ENCODE results near the gene SET. TPM values are rescaled to one million over a fixed set of nuclear protein-coding genes. Genes with fewer than 3 reads are reported as not detected.

SET gene
- total RNA-seq, 1 experiment from 2014 or later: 1,009 TPM

DNA sequence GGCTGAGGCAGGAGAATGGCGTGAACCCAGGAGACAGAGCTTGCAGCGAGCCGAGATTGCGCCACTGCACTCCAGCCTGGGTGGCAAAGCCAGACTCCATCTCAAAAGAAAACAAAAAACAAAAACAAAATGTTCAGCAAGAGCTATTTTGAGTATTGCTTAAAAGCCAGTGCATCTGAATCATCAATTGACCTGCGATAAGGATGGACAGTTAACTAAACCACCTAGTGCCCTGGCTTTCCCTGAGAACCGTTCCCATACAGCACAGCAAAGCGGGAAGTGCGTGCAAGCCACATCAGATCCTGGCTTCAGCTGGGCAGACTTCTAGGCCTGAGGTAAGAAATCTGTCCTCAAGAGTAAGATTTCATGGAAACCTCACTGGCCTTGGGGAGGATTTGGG lies 35.1 kb upstream of the SET start:
- Histone ChIP-seq H3K36me3 (ENCODE audit: insufficient read depth, low read length, poor library complexity, severe bottlenecking) (no peaks in the 10 kb centered on the region), H3K27ac (ENCODE audit: low read depth, low read length, poor library complexity, severe bottlenecking) (no peak overlapping the region), H3K4me1 (ENCODE audit: insufficient read depth, low read length, poor library complexity, severe bottlenecking) (no peaks in the 10 kb centered on the region), H3K27me3 (replicated peaks; ENCODE audit: insufficient read depth, low read depth, low read length, poor library complexity) (no peaks in the 10 kb centered on the region), H3K9me3 (ENCODE audit: low read depth, low read length, poor library complexity, severe bottlenecking) (no peaks in the 10 kb centered on the region), H3K4me3 (ENCODE audit: low read depth, low read length, poor library complexity, severe bottlenecking) (no peak overlapping the region)
- no peak for DNase-seq (ENCODE audit: low spot score)
- TF ChIP-seq, protein P1, sequence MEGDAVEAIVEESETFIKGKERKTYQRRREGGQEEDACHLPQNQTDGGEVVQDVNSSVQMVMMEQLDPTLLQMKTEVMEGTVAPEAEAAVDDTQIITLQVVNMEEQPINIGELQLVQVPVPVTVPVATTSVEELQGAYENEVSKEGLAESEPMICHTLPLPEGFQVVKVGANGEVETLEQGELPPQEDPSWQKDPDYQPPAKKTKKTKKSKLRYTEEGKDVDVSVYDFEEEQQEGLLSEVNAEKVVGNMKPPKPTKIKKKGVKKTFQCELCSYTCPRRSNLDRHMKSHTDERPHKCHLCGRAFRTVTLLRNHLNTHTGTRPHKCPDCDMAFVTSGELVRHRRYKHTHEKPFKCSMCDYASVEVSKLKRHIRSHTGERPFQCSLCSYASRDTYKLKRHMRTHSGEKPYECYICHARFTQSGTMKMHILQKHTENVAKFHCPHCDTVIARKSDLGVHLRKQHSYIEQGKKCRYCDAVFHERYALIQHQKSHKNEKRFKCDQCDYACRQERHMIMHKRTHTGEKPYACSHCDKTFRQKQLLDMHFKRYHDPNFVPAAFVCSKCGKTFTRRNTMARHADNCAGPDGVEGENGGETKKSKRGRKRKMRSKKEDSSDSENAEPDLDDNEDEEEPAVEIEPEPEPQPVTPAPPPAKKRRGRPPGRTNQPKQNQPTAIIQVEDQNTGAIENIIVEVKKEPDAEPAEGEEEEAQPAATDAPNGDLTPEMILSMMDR (conservative IDR thresholded peaks at IDR 0.05; ENCODE audit: low read depth, low read length): no peak
- TF ChIP-seq EZH2 (IDR thresholded peaks at IDR 0.05; ENCODE audit: borderline replicate concordance, low read depth, low read length, poor library complexity, severe bottlenecking): no peak
- no TSS peak for BruUV-seq (replicated peaks)
- CTCF ChIA-PET: no interaction called here
- POLR2A ChIA-PET (ENCODE audit: low non-redundant PET): no interaction called here
- intact Hi-C loops (cut with micrococcal nuclease; ENCODE audit: unreplicated experiment): no loop called here

DNA sequence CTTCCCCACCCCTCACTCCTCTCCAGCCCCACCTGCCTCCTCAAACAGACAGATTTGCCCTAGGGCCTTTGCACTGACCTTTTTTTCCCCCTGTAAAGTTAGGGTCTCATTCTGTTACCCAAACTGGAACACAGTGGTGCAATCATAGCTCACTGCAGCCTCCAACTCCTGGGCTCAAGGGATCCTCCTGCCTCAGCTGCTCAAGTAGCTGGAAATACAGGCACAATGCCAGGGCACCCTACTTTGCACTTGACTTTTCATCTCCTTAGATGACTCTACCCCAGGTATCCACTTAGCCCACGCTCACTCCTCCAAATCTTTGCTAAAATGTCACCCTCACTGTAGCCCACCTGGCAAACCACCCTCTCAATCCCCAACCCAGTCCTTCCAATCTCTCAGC lies 34.5 kb upstream of the SET start:
- Histone ChIP-seq H3K4me1 (ENCODE audit: insufficient read depth, low read length, poor library complexity, severe bottlenecking) (no peaks in the 10 kb centered on the region), H3K9me3 (ENCODE audit: low read depth, low read length, poor library complexity, severe bottlenecking) (no peaks in the 10 kb centered on the region), H3K4me3 (ENCODE audit: low read depth, low read length, poor library complexity, severe bottlenecking) (no peak overlapping the region), H3K36me3 (ENCODE audit: insufficient read depth, low read length, poor library complexity, severe bottlenecking) (no peaks in the 10 kb centered on the region), H3K27ac (ENCODE audit: low read depth, low read length, poor library complexity, severe bottlenecking) (no peak overlapping the region), H3K27me3 (replicated peaks; ENCODE audit: insufficient read depth, low read depth, low read length, poor library complexity) (no peaks in the 10 kb centered on the region)
- BruUV-seq (replicated peaks): no TSS peak
- CTCF ChIA-PET: no interaction called here
- TF ChIP-seq, protein P1 (conservative IDR thresholded peaks at IDR 0.05; ENCODE audit: low read depth, low read length): no peak
- TF ChIP-seq EZH2 (IDR thresholded peaks at IDR 0.05; ENCODE audit: borderline replicate concordance, low read depth, low read length, poor library complexity, severe bottlenecking): no peak
- intact Hi-C loops (cut with micrococcal nuclease; ENCODE audit: unreplicated experiment): no loop called here
- POLR2A ChIA-PET (ENCODE audit: low non-redundant PET): no interaction called here
- DNase-seq (ENCODE audit: low spot score): no peak

DNA sequence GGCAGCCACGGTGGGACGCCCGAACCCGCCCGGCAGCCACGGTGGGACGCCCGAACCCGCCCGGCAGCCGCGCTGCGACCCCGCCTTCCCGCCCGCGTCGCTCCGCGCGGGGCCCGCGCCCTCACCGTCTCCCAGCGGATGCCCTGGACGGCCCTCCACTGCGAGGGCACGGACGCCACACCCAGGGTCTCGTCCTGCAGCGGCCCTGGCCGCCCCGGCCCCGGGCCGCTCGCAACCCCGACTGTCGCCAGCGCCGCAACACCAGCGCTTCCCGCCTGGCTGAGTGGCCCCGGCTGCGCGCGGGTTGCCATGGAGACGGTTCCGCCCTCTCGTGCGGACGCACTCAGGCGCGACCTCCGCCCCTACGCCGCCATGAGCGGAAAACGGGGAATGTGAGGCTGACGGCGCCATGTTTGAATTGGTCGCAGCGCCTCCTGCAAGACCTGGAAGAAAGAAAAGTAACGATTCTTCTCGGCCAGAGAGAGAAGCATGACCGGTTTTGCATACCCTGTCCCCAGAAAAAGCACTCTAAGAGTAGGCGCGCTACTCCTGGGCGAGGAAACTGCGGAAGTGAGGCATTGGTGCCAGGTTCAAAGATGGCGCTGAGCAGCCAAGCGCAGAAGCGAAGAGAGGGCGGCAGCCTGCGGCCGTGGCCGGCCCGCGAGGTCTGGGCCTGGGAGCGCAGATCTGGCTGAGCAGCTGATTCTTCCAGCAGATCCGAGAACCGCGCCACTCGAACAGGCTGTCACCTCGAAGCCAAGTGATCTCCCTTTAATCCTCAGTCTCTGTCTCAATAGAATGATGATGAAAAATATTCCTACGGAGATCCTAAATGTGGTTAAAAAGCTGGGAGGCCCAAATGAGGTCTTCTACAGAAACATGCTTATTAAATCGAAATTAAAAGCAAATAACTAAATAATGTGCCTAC lies 32.3 kb upstream of the SET start, which contains the start of gene DYNC2I2:
TSS of gene DYNC2I2 (minus strand) at position 432 of the 928 bp plus-strand sequence. CDS start at position 311, 121 bp downstream.
- peak; percentile 95 for DNase-seq (ENCODE audit: low spot score)
- no peaks in the 10 kb centered on the region for H3K27me3 ChIP-seq (replicated peaks; ENCODE audit: insufficient read depth, low read depth, low read length, poor library complexity)
- BruUV-seq (replicated peaks): no TSS peak
- no peaks in the 10 kb centered on the region for H3K36me3 ChIP-seq (ENCODE audit: insufficient read depth, low read length, poor library complexity, severe bottlenecking)
- H3K4me1 ChIP-seq (ENCODE audit: insufficient read depth, low read length, poor library complexity, severe bottlenecking): no peaks in the 10 kb centered on the region
- H3K9me3 ChIP-seq (ENCODE audit: low read depth, low read length, poor library complexity, severe bottlenecking): no peaks in the 10 kb centered on the region
- ChIA-PET CTCF (no interaction called here), POLR2A (ENCODE audit: low non-redundant PET) (no interaction called here)
- intact Hi-C loops (cut with micrococcal nuclease; ENCODE audit: unreplicated experiment): no loop called here
- TF ChIP-seq EZH2 (IDR thresholded peaks at IDR 0.05; ENCODE audit: borderline replicate concordance, low read depth, low read length, poor library complexity, severe bottlenecking): no peak
- TF ChIP-seq, protein P1 (conservative IDR thresholded peaks at IDR 0.05; ENCODE audit: low read depth, low read length): no peak
- peak within 1 kb of the TSS; percentile 69 for H3K4me3 ChIP-seq (ENCODE audit: low read depth, low read length, poor library complexity, severe bottlenecking)
- peak within 1 kb of the TSS; percentile 100 for H3K27ac ChIP-seq (ENCODE audit: low read depth, low read length, poor library complexity, severe bottlenecking)

All from A673 (cell line).